Neural cell (in vitro differentiated cells): Measurements from ENCODE around the gene HMCES. TPM values are rescaled to one million over a fixed set of nuclear protein-coding genes. Genes with fewer than 3 reads are reported as not detected.

ENCODE experiments used
- H2AFZ ChIP-seq: fragments of 200-600, 300-800 bp; sonication (generic), shearing (Covaris generic); 2 replicates; pipeline ENCODE4 v1.6.0; 2014; ENCODE audit warnings: low read depth, mild to moderate bottlenecking, antibody characterized with exemption, low read length, moderate library complexity
- H3F3A ChIP-seq: fragments of 200-600 bp; shearing (Covaris generic); 2 replicates; pipeline ENCODE4 v1.6.1; 2016; ENCODE audit warnings: mild to moderate bottlenecking, moderate library complexity, mixed read lengths, antibody characterized with exemption, low read length; ENCODE audit not compliant: insufficient read depth, poor library complexity, severe bottlenecking
- H3K27ac ChIP-seq: fragments of 200-600, 300-800 bp; sonication (generic), shearing (Covaris generic); 2 replicates; pipeline ENCODE4 v1.5.1; 2014; ENCODE audit warnings: mild to moderate bottlenecking, low read length, moderate library complexity
- H3K27me3 ChIP-seq: fragments of 300-800, 200-600 bp; sonication (generic), shearing (Covaris generic); 2 replicates; pipeline ENCODE4 v1.6.0; 2014; ENCODE audit warnings: mild to moderate bottlenecking, low read depth, low read length, moderate library complexity; ENCODE audit not compliant: insufficient read depth
- H3K36me3 ChIP-seq: fragments of 300-800, 200-600 bp; sonication (generic), shearing (Covaris generic); 2 replicates; pipeline ENCODE4 v1.5.1; 2014; ENCODE audit warnings: mild to moderate bottlenecking, antibody characterized with exemption, low read length, moderate library complexity; ENCODE audit not compliant: insufficient read depth
- H3K4me2 ChIP-seq: fragments of 300-800, 200-600 bp; sonication (generic), shearing (Covaris generic); 2 replicates; pipeline ENCODE4 v1.6.0; 2014; ENCODE audit warnings: mild to moderate bottlenecking, low read length
- H3K4me3 ChIP-seq: fragments of 300-800, 200-600 bp; sonication (generic), shearing (Covaris generic); 2 replicates; pipeline ENCODE4 v1.5.1; 2014; ENCODE audit warnings: mild to moderate bottlenecking, low read length, moderate library complexity
- H3K79me2 ChIP-seq: fragments of 200-600 bp; shearing (Covaris generic); replicated peaks from 2 replicates; pipeline ENCODE4 v1.6.0; 2014; ENCODE audit warnings: mild to moderate bottlenecking, low read length, moderate library complexity; ENCODE audit not compliant: insufficient read depth
- H3K9ac ChIP-seq: fragments of 300-800, 200-600 bp; sonication (generic), shearing (Covaris generic); 2 replicates; pipeline ENCODE4 v1.6.1; 2016; ENCODE audit warnings: mild to moderate bottlenecking, low read length, mixed read lengths
- H3K9me2 ChIP-seq: fragments of 200-600 bp; shearing (Covaris generic); 2 replicates; pipeline ENCODE4 v1.6.1; 2016; ENCODE audit warnings: mild to moderate bottlenecking, low read length, mixed read lengths; ENCODE audit not compliant: insufficient read depth
- H3K9me3 ChIP-seq: fragments of 200-600, 300-800 bp; sonication (generic), shearing (Covaris generic); 2 replicates; pipeline ENCODE4 v1.6.1; 2016; ENCODE audit warnings: mild to moderate bottlenecking, mixed run types, low read length, moderate library complexity, mixed read lengths
- H4K20me1 ChIP-seq: fragments of 200-600 bp; shearing (Covaris generic); 2 replicates; pipeline ENCODE4 v1.6.1; 2016; ENCODE audit warnings: mild to moderate bottlenecking, mixed run types; ENCODE audit not compliant: insufficient read depth
- EP300 ChIP-seq: fragments of 450-650 bp; conservative IDR thresholded peaks from 2 replicates; pipeline ENCODE4 v1.6.1; 2014; ENCODE audit warnings: antibody characterized with exemption, mild to moderate bottlenecking, moderate library complexity; ENCODE audit not compliant: poor library complexity, severe bottlenecking
- EZH2 ChIP-seq: fragments of 200-600, 300-800 bp; shearing (Covaris generic), sonication (generic); IDR thresholded peaks from 2 replicates; pipeline ENCODE4 v1.6.1; 2014; ENCODE audit warnings: antibody characterized with exemption, low read length, borderline replicate concordance, mild to moderate bottlenecking; ENCODE audit not compliant: insufficient read depth, poor library complexity, severe bottlenecking
- MXI1 ChIP-seq: fragments of 450-650 bp; conservative IDR thresholded peaks from 2 replicates; pipeline ENCODE4 v1.6.1; 2014; ENCODE audit warnings: antibody characterized with exemption, mild to moderate bottlenecking; ENCODE audit not compliant: poor library complexity, severe bottlenecking
- POLR2AphosphoS5 ChIP-seq: IDR thresholded peaks from 2 replicates; pipeline ENCODE4 v1.6.1; 2012
- RAD21 ChIP-seq: fragments of 450-650 bp; conservative IDR thresholded peaks from 2 replicates; pipeline ENCODE4 v1.6.1; 2014; ENCODE audit warnings: antibody characterized with exemption, mild to moderate bottlenecking, moderate library complexity
- REST ChIP-seq: IDR thresholded peaks from 2 replicates; pipeline ENCODE4 v1.6.1; 2012; ENCODE audit warnings: borderline replicate concordance
- SMC3 ChIP-seq: fragments of 450-650 bp; conservative IDR thresholded peaks from 2 replicates; pipeline ENCODE4 v1.6.1; 2014; ENCODE audit warnings: antibody characterized with exemption, mild to moderate bottlenecking, moderate library complexity; ENCODE audit not compliant: poor library complexity
- TAF1 ChIP-seq: IDR thresholded peaks from 2 replicates; pipeline ENCODE4 v1.6.1; 2012; ENCODE audit warnings: low read depth
- polyA plus RNA-seq: library from polyadenylated mRNA; depleted of rRNA; stranded (reverse); fragments of >200 nt; gene quantifications from 2 replicates; pipeline ENCODE4 v1.2.3, GENCODE V29; 2014
- TF ChIP-seq, protein P1 (sequence below): fragments of 450-650 bp; IDR thresholded peaks from 2 replicates; pipeline ENCODE4 v1.5.1; 2014; ENCODE audit warnings: antibody characterized with exemption, mild to moderate bottlenecking, moderate library complexity; ENCODE audit not compliant: poor library complexity, severe bottlenecking

The HMCES gene
- polyA plus RNA-seq, 1 donor from 2014 or later: 23.0 TPM

DNA sequence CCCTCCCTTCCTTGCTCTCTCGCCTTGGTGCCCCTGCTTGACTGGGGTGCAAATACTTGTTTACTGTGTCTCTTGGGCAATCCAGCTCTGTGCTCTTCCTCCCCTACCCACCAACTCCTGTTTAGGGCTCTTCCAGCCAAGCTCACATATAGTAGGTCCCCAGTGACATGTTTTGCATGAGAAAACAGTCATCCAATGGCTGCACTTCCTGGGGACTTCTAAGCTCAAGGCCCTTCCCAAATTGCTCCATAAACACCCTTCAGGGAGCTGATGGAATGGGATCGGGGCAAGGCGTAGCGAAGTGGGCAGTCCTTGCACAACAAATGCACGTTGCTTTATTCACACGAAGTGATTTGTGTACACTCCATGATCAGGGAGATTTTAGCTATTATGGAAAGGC, 38.7 kb upstream of the HMCES start:
- H3K9me3 ChIP-seq: no peaks in the 10 kb centered on the region
- no peaks in the 10 kb centered on the region for H3K27me3 ChIP-seq
- no peaks in the 10 kb centered on the region for H3F3A ChIP-seq
- no peak overlapping the region for H3K9ac ChIP-seq
- no peaks in the 10 kb centered on the region for H3K36me3 ChIP-seq
- H3K4me2 ChIP-seq: no peak overlapping the region
- no peak overlapping the region for H3K27ac ChIP-seq
- no peaks in the 10 kb centered on the region for H4K20me1 ChIP-seq
- no peaks in the 10 kb centered on the region for H3K9me2 ChIP-seq
- H2AFZ ChIP-seq: no peak overlapping the region
- H3K4me3 ChIP-seq: no peak overlapping the region
- H3K79me2 ChIP-seq: no peaks in the 10 kb centered on the region
- TF ChIP-seq REST: no peak
- TF ChIP-seq SMC3: no peak
- TF ChIP-seq MXI1: no peak
- TF ChIP-seq RAD21: no peak
- TF ChIP-seq POLR2AphosphoS5: no peak
- TF ChIP-seq EP300: no peak
- TF ChIP-seq, protein P1, sequence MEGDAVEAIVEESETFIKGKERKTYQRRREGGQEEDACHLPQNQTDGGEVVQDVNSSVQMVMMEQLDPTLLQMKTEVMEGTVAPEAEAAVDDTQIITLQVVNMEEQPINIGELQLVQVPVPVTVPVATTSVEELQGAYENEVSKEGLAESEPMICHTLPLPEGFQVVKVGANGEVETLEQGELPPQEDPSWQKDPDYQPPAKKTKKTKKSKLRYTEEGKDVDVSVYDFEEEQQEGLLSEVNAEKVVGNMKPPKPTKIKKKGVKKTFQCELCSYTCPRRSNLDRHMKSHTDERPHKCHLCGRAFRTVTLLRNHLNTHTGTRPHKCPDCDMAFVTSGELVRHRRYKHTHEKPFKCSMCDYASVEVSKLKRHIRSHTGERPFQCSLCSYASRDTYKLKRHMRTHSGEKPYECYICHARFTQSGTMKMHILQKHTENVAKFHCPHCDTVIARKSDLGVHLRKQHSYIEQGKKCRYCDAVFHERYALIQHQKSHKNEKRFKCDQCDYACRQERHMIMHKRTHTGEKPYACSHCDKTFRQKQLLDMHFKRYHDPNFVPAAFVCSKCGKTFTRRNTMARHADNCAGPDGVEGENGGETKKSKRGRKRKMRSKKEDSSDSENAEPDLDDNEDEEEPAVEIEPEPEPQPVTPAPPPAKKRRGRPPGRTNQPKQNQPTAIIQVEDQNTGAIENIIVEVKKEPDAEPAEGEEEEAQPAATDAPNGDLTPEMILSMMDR: no peak
- no peak for TF ChIP-seq TAF1
- TF ChIP-seq EZH2: no peak

- H3K27me3 ChIP-seq: no peaks in the 10 kb centered on the region
- H2AFZ ChIP-seq: no peak overlapping the region
- no peaks in the 10 kb centered on the region for H3K79me2 ChIP-seq
- no peak overlapping the region for H3K27ac ChIP-seq
- no peaks in the 10 kb centered on the region for H3K9me3 ChIP-seq
- H4K20me1 ChIP-seq: no peaks in the 10 kb centered on the region
- no peaks in the 10 kb centered on the region for H3K9me2 ChIP-seq
- no peaks in the 10 kb centered on the region for H3K36me3 ChIP-seq
- H3K4me3 ChIP-seq: no peak overlapping the region
- no peak overlapping the region for H3K4me2 ChIP-seq
- TF ChIP-seq SMC3 (no peak), REST (no peak), EP300 (no peak), RAD21 (no peak), EZH2 (no peak), MXI1 (no peak), POLR2AphosphoS5 (no peak), TAF1 (no peak)
- TF ChIP-seq, protein P1: no peak
- H3K9ac ChIP-seq: no peak overlapping the region
- H3F3A ChIP-seq: no peaks in the 10 kb centered on the region
These were observed 38.2 kb upstream of the HMCES start for GRCh38 chr3:129240436-129240835.
